HG02981 (cell line): Measurements from ENCODE around the gene SLC16A11.
"Not testable (repeated sequence)": the region's sequence is repeated elsewhere in the genome, so short reads cannot be mapped to it uniquely, and the experiment has no call there.

Experiments
- ATAC-seq: cut with Tn5 transposase; IDR thresholded peaks from one replicate; pipeline ENCODE4 v1.9.1; 2021; ENCODE audit warnings: mild to moderate bottlenecking, moderate library complexity; ENCODE audit not compliant: unreplicated experiment

Gene SLC16A11, protein sequence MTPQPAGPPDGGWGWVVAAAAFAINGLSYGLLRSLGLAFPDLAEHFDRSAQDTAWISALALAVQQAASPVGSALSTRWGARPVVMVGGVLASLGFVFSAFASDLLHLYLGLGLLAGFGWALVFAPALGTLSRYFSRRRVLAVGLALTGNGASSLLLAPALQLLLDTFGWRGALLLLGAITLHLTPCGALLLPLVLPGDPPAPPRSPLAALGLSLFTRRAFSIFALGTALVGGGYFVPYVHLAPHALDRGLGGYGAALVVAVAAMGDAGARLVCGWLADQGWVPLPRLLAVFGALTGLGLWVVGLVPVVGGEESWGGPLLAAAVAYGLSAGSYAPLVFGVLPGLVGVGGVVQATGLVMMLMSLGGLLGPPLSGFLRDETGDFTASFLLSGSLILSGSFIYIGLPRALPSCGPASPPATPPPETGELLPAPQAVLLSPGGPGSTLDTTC

GRCh38 chr17:7043497-7044198, at the start of gene SLC16A11:
Gene SLC16A11, minus strand, starts transcription at chr17:7044092. Its CDS starts 579 bp downstream, at chr17:7043513.
- no peak for ATAC-seq

DNA sequence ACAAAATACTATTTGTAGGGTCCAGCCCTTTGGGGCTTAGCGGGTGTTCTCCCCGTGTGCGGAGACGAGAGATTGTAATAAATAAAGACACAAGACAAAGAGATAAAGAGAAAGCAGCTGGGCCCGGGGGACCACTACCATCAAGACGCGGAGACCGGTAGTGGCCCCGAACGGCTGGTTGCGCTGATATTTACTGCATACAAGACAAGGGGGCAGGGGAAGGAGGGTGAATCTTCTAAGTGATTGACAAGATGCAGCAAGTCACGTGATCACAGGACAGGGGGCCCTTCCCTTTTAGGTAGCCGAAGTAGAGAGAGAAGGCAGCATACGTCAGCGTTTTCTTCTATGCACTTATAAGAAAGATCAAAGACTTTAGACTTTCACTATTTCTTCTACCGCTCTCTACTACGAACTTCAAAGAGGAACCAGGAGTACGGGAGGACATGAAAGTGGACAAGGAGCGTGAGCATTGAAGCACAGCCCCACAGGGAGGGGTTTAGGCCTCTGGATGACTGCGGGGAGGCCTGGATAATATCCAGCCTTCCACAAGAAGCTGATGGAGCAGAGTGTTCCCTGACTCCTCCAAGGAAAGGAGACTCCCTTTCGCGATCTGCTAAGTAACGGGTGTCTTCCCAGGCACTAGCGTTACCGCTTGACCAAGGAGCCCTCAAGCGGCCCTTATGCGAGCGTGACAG, 47.6 kb upstream of the SLC16A11 start:
- ATAC-seq: not testable (repeated sequence)

GRCh38 chr17:7089570-7089969, 45.7 kb upstream of the SLC16A11 start:
- not testable (repeated sequence) for ATAC-seq

DNA sequence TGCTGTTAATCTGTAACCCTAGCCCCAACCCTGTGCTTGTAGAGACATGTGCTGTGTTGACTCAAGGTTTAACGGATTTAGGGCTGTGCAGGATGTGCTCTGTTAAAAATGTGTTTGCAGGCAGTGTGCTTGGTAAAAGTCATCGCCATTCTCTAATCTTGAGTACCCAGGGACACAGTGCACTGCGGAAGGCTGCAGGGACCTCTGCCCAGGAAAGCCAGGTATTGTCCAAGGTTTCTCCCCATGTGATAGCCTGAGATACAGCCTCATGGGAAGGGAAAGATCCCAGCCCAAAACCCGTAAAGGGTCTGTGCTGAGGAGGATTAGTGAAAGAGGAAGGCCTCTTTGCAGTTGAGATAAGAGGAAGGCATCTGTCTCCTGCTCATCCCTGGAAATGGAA, 44.5 kb upstream of the SLC16A11 start:
- not testable (repeated sequence) for ATAC-seq

- ATAC-seq: no peak
These were observed 40.2 kb upstream of the SLC16A11 start for GRCh38 chr17:7084088-7084487.

DNA sequence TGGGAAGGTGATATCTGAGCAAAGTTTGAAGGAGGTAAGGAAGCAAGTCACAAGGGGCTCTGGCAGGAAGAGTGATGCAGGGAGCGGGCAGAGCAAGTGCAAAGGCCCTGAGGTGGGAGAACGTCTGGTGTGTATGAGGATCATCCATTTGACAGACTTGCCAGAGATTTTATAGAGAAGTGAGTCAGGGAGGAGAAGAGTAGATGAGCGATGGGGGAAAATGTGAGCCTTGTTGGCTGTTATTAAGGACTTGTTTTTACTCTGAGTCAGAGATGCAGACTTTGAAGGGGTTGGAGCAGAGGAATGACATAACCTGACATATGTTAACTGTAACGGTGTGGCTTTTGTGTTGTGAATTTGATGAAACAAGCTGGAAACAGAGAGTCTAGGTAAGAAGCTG, 39.7 kb upstream of the SLC16A11 start:
- ATAC-seq: no peak

DNA sequence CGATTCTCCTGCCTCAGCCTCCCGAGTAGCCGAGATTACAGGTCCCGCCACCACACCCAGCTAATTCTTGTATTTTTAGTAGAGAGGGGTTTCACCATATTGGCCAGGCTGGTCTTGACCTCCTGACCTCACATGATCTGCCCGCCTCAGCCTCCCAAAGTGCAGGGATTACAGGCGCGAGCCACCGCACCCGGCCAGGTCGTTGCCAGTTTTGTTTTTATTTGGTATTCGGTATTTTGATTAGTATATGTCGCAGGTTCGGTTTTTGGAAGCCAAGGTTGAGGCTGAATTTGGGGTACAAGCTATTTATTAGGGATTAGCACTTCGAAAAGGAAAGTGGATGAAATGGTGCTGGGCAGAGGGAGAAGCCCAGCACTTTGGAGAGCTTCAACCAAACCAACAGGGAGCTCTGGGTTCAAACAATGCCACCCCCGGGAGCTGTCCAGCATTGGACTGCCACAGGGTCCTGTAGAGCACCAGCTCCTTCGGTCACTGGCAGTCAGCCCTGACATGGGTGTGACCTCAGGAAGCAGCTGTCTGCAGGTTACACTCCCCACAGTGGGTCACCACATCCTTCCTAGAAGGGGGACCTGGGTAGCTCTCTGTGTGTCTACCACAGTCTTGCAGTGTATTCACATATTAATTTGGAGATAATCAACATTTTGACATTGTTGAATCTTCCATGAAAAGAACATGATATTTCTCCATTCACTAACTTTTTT, 37.6 kb upstream of the SLC16A11 start:
- ATAC-seq: no peak

- ATAC-seq: no peak
These were observed 36.7 kb upstream of the SLC16A11 start for GRCh38 chr17:7080456-7081041.

DNA sequence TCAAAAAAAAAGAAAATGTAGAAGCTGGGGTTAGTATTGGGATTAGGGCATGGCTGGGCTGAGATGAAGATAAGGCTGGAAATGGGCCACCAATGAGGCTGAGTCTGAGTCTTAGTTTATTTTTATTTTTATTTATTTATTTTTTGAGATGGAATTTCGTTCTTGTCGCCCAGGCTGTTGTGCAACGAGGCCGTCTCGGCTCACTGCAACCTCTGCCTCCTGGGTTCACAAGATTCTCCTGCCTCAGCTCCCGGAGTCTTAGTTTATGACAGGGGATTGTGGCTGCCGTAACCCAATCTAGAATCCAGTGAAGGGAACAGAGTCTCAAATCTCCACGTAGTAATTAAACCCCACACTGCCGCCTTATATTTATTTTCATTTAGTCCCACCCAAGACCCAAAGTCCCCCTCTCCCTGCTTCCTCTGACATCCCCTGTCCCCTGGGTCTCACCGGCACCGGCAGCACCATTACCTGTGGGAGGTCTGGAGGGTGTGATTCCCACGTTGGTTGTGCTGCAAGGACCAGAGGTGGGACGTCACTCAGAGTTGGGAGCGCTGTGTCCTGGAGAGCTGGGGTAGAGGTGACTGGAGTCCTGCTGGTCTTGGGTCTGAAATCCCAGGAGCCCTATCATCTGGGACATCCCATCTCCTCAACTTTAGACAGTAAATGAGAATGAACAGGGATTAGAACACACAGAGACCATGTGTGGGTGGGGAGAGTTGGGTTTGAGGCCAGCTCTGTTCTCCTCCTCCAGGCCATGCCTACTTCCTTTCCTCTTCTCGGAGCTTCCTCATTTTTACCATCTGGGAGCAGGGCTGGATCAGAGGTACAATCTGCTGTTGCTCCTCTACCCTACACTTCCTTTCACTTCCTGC, 35.9 kb upstream of the SLC16A11 start, which contains the start of gene CLEC10A:
TSS of gene CLEC10A (minus strand) at position 671 of the 875 bp plus-strand sequence. CDS start 1,439 bp downstream, outside the sequence.
- ATAC-seq: no peak

- no peak for ATAC-seq
These were observed 34.8 kb upstream of the SLC16A11 start for GRCh38 chr17:7078711-7079110.

- ATAC-seq: no peak
These were observed 34.1 kb upstream of the SLC16A11 start for GRCh38 chr17:7077911-7078546.

- no peak for ATAC-seq
These were observed 31.0 kb upstream of the SLC16A11 start for GRCh38 chr17:7074931-7075330.

- no peak for ATAC-seq
These were observed 28.5 kb upstream of the SLC16A11 start for GRCh38 chr17:7072406-7072805.

GRCh38 chr17:7070712-7071111, 26.8 kb upstream of the SLC16A11 start:
- no peak for ATAC-seq

- ATAC-seq: no peak
These were observed 24.4 kb upstream of the SLC16A11 start for GRCh38 chr17:7068268-7068667.

GRCh38 chr17:7067198-7067597, 23.3 kb upstream of the SLC16A11 start:
- ATAC-seq: no peak

- no peak for ATAC-seq
These were observed 20.4 kb upstream of the SLC16A11 start for GRCh38 chr17:7064261-7064660.

DNA sequence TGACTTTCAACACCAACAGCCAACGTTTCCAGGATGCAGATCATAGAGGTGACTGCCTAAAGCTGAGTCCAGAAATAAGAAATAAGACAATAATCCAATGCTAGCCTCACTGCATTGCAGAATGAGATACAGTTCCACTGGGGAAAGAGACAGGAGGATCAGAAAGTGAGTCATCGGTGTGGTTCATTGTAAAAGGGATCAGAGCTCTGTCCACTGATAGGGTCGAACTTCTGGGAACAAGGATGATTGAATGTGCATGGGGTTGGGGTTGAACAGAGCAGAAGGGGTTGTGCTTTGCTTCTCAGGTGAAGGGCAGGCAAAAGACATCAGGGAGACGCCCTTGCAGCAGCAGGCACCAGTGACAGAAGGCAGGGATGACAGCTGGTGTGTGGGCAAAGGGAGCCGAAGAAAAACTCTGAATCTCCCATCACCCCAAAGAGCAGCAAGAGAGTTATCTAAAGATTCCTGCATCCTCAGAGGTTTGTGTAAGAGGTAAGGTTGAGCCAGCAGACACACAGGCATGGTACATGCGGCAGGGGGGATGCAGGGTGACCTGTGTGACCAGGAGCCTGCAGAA, 19.7 kb upstream of the SLC16A11 start:
- no peak for ATAC-seq
